IPS DF 4.7 (cell line): ENCODE measurements around the gene RHBDF1.
"Not testable (repeated sequence)": the region's sequence is repeated elsewhere in the genome, so short reads cannot be mapped to it uniquely, and the experiment has no call there.

Source experiments
- DNase-seq: peaks from one replicate; pipeline ENCODE4 v3.0.0-alpha.2; 2013; ENCODE audit warnings: low spot score; ENCODE audit errors: extremely low read depth

RHBDF1 gene

DNA sequence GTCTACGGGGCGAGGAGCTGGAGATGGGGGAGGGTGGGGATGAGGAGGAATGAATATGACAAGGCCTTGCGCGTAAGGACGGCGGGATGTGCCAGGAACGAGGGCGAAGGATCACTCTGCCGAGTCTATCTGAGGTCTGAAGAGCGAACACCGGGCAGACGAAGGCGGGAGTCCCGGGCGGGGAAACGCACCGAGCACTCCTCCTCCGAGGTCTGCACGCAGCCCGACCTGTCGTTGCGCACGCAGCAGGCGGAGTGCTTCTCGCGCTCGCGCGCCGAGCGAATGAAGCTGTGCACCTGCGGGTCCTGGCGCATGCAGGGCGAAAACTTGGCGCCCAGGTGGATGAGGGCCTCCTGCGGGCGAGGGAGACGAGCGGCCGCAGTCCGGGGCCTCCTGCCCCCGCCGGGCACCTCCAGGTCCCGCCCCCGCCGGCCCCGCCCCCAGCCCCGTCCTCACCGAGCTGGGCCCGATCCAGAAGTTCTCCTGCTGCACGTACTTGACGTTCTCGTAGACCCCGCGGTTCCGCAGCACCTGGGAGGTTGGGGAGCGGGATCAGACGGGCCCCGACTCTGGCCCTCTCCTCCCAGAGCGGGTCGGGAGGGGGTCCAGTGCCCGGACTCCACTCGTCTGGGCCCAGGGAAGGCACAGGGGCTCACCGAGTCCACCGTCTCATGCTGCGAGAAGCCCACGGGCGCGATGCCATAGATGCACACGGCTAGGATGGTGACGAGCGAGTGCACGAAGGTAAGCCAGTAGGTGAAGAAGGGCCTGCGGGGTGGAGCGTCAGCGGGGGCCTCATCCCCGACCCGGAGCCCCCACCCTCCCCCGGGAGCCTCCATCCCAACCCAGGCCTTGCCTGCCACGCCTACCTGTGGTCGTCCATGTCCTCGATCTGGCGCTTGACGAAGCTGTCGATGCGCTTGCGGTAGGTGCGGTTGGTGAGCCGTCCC is 11.2 kb downstream of the RHBDF1 start:
- no peak for DNase-seq

DNA sequence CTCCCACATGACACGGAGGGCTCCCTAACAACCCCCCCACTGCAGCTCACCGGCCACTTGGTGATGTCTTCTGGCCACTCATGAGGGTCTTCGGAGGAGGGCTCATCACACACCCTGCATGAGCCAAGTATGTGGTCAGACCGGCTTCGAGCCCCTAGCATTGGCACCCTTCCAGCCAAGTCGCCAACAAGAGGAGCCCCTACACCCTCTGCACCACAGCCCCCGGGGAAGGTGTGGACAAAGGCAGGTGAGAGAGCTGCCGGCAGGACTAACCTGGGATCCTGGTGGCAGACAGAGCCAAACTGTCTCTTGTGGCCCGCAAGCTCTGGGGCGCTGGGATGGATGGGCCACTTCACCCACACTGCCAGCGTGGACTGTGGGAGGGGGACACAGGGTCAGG is 12.3 kb downstream of the RHBDF1 start:
- no peak for DNase-seq

GRCh38 chr16:59440-60059 is 12.9 kb downstream of the RHBDF1 start:
- DNase-seq: no peak

DNA sequence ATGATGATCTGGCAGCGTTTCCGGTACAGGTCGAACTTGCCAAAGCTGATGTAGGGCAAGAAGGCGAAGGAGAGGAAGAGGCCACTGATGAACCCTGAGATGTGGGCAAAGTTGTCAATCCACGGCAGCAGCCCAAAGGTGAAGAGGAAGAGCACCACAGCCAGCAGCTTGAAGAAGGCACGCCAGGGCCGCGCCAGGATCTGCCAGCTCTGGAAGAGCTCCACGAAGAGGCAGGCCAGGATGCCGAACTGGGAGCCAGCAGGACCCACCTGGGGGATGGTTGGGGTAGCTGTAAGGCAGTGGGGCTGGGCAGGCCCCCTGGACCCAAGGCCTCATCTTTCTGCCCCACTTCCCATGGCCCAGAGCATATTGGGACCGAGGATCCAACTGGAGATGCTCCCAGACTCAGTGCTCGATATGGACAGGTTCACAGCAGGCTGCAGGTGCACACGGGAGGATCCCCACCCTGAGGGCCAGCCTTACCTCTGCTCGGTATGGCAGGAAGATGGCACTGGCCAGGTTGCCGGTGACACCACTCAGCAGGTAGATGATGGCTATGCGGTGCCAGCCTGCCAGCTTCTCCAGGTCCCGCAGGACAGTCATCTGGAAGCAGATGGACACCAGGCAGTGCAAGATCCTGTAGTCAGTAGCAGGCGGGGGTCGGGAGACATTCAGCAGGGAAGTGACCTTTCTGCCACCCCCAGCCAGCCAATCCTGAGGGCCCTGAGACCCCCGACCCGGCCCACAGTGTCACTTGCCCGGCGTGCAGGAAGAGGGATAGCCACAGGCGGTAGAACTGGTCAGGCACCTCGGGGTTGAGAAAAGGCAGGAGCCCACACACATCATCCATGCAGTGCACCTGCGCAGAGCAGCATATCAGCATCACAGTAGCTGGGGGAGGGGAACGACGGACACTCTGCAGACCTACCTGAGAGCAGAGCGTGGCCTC is 13.7 kb downstream of the RHBDF1 start:
- no peak for DNase-seq

GRCh38 chr16:57711-58110 is 14.7 kb downstream of the RHBDF1 start:
- no peak for DNase-seq

DNA sequence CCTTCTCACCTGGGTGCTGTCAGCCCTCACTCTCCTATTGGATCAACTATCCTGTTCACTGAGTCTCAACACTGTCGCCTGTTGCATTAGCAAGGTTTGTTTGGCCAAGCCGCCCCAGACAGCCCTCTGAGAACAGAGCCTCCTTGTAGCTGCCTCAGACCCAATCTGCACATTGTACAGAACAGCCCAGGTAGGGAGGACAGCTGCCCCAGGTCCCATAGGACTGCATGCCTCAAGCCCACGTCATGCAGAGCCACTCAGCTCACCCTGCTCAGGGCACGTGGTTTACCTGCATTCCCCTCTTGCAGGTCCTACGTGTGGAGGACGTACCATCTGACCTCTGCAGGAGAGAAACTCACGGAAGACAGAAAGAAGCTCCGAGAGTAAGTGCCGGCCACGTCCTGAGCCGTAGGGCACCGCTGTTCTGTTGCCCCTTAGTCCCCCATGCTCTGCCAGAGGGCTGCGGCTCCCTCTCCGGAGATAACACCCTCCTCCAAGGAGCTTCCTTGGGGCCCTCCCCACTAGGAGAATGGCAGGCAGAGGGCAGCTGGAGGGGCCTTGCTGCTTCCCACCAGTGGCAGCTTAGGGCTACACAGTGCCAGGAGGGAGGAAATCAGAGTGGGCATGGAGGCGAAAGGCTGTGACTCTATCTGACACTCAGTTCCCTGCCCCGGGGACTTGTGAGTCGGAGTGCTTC is 16.1 kb downstream of the RHBDF1 start:
- DNase-seq: no peak

GRCh38 chr16:55571-56136 is 16.8 kb downstream of the RHBDF1 start:
- no peak for DNase-seq

DNA sequence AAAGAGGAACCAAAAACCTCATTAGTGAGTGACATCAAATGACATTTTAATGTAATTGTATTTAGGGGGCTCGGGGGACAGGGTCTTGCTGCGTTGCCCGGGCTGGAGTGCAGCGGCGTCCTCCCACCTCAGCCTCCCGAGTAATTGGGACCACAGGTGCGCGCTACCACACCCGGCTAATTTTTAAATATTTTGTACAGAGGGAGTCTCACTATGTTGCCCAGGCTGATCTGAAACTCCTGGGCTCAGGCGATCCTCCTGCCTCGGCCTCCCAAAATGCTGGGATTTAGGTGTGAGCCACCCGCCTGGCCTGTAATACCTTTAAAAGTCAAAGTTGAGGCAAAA is 18.2 kb downstream of the RHBDF1 start:
- no peak for DNase-seq

- DNase-seq: peak; percentile 81
Observed at GRCh38 chr16:53346-54236, 18.8 kb downstream of the RHBDF1 start, which contains the start of the genes POLR3K and SNRNP25. Gene POLR3K (minus strand): TSS chr16:53608. CDS start chr16:53586, 22 bp downstream. Gene SNRNP25 (plus strand): TSS chr16:53828. CDS start chr16:54017, 189 bp downstream.

- no peak for DNase-seq
Observed at GRCh38 chr16:50769-51591, 21.5 kb downstream of the RHBDF1 start.

- DNase-seq: no peak
Observed at GRCh38 chr16:47234-47633, 25.2 kb downstream of the RHBDF1 start.

DNA sequence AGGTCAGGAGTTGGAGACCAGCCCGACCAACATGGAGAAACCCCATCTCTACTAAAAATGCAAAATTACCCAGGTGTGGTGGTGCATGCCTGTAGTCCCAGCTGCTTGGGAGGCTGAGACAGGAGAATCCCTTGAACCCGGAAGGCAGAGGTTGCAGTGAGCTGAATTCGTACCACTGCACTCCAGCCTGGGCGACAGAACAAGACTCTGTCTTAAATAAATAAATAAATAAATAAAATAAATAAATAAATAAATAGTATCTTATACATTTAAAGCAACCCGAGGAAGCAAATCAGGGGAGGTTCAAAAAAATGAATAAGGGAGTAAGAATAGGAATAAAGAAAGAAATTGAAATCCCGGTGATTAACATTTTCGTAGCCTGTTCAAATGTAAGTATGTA is 25.9 kb downstream of the RHBDF1 start:
- not testable (repeated sequence) for DNase-seq

DNA sequence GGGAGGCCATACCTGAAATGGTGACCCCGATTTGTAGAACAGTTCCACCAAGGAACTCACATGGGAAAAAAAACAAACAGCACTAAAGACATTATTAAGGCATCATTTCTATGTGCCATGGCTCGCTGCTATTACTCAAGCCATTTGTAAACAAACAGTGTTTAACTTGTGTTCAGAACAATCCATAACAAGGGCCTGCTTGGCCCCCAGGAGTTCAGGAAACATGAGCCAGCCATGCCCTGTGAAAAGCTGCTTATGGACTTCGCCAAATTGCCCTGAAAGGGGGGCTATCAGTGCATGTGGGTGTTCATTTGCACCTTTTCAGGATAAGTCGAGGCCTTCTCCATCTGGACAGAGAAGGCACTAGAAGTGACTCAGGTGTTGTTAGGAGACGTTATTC is 27.0 kb downstream of the RHBDF1 start:
- DNase-seq: no peak

DNA sequence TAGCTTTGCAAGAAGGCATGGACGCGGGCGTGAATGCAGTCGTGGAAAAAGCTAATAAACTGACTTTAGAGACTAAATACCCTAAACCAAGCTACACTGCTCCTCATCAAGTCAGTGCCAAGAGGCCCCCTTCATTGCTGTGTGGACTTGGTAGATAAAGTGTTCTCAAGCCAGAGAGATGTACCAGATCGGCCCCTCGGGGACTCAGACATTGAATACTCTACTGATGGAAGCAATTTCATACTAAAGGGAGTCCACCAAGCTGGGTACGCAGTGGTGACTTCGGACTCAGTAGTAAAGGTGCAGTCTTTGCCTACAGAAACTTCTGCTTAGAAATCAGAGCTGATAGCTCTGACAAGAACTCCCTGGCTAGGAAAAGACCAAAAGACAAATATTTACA is 27.8 kb downstream of the RHBDF1 start:
- no peak for DNase-seq

DNA sequence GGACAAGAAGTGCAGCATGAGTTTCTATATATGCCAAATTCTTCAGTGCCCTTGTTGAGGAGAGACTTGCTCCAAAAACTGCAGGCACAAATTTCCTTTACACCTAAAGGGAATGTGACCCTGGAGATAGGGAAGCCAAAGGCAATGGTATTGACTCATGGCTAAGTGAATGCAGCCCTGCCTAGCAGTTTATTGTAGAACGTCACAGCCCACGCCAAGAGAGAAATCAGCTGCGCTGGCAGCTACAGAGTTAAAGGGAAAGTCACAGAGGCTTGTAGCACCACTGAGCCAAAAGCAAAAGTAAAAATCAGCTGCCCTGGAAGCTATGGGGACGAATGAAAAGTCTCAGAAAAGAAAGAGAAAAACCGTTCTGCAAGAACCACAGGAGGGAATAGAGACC is 29.1 kb downstream of the RHBDF1 start:
- DNase-seq: no peak

DNA sequence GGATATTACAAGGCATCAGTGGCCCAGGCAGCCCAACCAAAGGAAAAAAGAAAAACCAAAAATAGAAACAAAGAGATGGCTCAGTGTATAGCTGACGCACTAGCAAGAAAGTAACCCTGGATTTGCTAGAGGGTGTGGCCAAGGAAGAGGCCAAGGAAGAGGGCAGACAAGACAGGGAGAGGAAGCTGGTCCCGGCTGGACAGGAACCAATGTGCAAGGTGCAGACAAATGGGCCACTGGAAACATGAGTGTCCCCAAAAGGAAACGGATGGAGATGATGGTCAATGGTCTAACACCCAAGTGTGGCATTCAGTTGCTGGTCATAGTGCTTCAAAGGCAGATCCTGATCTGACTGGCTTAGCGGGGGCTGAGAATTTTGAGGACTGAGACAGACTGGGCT is 29.7 kb downstream of the RHBDF1 start:
- DNase-seq: no peak

DNA sequence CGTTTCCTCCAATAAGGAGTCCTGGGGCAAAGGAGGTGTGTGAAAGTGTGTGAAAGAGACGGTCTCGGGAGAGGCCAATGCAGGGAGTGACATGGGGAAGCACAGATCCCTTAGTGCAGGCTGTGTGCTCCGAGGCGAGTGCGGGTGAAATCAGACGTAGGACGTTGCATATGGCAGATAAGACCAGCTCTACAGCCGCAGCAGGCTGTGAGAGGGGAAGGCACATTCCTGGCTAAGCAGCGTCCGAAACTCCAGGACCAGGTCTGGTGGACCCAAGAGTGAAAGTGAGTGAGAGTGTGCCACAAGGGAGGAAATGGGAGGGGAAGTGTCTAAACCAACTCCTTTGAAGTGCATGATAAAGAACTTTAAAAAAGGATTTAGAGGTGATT is 30.4 kb downstream of the RHBDF1 start:
- no peak for DNase-seq

GRCh38 chr16:41439-42068 is 30.9 kb downstream of the RHBDF1 start:
- DNase-seq: no peak
